Activated CD8-positive, alpha-beta memory T cell treated with anti-CD3 and anti-CD28 coated beads, Interleukin-2, amount 50 U/mL, for 24 hours (primary cell): ENCODE measurements around the gene KCNAB2.

Experiments
- DNase-seq: peaks from one replicate; pipeline ENCODE4 v3.0.0-alpha.2; 2020; ENCODE audit errors: extremely low read depth

Gene KCNAB2

DNA sequence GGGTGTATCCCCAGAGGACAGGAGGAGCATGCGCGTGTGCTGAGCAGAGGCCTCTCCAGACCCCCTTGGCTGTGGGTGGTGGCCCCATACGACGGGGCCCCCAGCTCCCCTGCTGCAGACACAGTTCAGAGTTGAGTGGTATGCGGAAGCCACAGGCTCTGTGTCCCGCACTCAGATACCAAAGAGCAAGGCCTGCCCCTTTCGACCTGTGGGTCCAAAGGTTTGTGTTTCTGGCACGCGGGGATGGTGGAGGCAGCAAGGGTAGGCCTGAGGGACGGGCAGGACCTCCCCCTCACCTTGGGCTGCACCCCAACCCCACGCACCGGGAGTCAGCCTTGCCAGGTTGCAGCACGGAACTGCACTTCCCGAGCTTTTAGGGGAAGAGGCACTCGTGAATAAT, at the start of gene KCNAB2:
Gene KCNAB2 (plus strand): TSS at position 328 of the 400 bp plus-strand sequence. CDS start 5,649 bp downstream, outside the sequence.
- no peak for DNase-seq

DNA sequence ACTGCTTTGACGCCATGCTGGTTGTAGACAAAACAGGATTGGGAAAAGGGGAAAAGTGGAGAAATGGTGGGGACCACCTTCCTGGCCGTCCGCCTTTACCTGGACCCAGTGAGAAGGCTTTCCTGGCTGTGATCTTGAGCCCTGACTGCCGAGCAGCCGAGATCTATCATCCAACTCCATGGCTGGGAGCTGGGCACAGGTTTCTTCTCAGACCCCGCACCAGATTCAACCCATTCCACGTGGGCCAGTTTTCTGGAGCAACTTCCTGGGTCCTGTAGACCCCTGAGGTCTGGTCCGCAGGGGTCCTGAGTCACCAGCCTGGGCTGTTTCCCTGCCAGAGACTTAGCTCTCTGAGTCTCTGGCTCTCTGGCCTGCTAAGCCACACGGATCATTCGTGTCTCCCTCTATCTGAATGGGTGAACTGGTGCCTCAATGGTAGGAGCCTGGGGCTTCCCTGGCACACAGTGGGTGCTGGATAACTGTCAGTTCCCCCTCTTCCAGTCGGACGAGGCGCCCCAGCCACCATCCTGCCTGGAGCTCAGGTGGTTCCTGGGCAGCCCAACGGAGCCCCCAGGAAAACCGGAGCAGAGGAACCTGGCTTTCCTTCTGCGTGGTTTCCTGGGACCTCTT, 48.9 kb upstream of the KCNAB2 start:
- no peak for DNase-seq

- DNase-seq, result no peak
Measured at GRCh38 chr1:5997316-5997715, 48.4 kb upstream of the KCNAB2 start.

GRCh38 chr1:5998051-5998905, 47.4 kb upstream of the KCNAB2 start:
- no peak for DNase-seq

- DNase-seq, result no peak
Measured at GRCh38 chr1:5998906-5999301, 46.8 kb upstream of the KCNAB2 start.

GRCh38 chr1:5999711-6000443, 45.8 kb upstream of the KCNAB2 start:
- DNase-seq, result no peak

DNA sequence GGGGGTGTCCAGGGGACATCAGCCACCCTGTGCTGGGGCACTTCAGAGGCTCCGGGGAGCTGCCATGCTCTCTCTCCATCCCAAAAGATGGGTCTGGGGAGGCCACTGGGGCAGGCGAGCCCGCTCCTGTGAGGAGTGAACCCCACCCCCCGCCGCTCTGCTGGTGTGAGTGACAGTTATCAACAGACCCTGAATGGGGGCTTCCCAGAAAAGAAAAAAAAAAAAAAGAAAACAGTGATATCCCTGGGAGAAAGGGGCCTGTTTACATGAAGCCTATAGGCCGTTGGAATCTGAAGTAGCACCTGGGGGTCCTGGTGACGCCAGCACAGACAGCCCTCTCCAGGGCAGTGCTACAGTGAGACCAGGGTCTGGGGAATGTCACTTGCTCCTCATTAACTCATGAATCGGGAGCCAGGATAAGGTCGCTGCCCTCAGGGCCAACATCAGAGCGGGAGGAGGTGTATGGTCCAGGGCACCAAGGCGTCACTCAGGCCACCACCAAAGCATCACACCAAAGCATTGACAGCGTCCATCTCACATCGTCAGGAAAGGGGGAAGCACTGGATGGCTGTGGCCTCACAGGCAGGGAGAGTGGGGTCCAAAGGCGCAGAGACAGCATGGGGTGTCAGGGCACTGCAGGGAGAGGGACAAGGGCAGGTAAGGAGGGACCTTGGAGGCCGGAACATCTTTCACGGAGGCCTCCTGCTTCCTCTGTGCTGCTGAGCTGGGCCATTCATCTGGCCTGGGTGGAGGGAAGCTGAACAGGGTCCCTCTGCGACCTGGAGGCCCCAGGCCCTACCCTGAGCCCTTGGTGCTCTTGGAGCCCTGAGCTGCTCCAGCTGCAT, 45.0 kb upstream of the KCNAB2 start:
- DNase-seq, result no peak

DNA sequence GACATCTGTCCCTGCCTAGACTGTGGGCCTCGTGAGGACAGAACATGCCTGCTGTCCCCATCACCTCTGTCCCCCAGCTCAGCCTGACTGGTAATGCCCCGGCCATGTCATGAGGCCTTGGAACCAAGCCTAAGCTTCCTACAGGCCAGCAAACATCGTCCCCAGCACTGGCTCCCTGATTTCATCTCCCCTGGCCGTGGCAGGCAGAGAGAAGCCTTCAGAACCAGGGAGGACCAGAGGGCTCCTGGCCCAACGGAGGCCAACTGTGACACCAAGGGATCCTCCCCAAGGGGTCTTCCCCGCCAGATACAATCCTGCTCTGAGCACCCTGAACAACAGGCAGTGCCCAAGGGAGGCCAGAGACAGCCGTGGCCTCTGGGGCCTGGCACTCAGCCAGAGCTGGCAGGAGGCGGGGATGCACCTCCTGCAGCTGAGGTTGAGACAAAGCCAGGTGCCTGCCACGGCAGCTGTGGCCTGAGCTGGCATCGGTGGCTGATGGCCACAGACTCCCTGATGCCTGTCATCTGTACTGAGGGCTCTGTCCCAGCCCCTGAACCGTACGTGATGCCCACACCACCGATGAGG, 43.6 kb upstream of the KCNAB2 start:
- DNase-seq, result no peak

DNA sequence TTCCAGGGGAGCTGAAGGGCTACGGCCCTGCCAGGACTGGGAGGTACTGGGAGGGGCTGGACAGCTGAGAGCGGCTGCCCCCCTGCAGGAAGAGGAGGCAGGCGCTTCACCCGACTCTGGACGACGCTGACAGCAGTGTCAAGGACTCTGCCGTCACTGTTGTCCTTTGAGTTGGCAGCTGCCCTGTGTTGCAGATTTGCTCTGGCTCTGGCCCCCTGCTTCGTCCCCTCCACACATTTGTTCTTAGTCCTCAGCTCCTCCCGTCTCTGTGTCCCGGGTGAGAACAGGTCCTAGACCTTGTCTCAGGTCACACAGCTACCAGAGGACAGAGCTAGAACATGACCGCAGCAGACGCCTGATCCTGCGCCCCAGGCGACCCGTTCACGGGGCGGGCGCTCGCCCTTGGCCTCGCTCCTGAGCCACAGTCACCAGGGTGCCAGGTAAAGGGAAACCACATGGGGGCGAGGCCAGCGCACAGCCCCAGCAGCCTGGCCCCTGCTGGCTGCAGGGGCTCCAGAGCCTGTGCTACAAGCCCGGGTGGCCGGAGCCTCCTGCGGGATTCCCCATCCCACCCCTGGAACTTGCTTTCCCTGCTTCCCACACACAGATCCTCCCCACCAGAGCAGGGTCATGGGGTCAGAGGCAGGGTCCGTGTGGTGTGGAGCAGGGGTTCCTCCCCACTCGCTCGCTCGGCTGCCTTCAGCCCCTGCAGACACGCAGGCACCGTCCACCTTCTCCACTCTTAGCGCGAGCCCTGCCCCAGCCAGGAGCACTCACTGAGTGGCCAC, 42.8 kb upstream of the KCNAB2 start:
- DNase-seq, result no peak

DNA sequence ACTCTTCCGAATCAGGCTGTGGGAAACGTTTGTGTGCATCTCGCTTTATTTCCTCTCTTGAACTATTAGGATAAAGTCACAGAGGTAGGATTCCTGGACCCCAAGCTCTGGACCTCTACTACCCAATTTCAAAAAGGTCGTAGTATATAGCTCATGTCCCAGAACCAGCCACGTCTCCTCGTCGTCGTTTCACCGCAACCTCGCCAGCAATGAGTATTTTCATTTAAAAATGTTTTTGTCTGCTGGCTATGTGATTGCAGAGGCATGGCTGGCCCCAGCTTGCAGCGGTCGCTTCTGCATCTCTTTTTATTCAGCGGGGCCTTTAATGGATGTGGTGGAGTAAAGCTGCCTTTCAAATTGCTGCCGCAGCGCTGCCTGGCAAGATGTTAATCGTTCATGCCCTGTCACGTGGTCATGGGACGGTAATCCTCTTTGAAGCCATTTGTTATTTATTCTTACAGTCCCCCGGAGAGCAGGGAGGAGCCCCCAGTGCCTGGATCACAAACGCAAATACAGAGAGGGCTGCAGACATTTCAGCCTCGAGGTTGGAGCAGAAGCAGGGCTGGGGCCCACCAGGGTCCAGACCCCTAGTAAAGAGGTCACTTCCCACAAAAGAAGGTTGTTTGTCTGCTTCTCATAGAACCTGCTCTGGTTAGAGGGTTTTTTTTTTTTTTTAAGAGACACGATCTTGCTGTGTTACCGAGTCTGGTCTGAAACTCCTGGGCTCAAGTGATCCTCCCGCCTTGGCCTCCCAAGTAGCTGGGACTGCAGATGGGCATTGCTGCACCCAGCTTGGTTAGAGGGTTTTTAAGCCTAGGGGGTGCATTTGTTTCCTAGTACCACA, 41.9 kb upstream of the KCNAB2 start:
- DNase-seq, result no peak

GRCh38 chr1:6004412-6005123, 41.1 kb upstream of the KCNAB2 start:
- no peak for DNase-seq

DNA sequence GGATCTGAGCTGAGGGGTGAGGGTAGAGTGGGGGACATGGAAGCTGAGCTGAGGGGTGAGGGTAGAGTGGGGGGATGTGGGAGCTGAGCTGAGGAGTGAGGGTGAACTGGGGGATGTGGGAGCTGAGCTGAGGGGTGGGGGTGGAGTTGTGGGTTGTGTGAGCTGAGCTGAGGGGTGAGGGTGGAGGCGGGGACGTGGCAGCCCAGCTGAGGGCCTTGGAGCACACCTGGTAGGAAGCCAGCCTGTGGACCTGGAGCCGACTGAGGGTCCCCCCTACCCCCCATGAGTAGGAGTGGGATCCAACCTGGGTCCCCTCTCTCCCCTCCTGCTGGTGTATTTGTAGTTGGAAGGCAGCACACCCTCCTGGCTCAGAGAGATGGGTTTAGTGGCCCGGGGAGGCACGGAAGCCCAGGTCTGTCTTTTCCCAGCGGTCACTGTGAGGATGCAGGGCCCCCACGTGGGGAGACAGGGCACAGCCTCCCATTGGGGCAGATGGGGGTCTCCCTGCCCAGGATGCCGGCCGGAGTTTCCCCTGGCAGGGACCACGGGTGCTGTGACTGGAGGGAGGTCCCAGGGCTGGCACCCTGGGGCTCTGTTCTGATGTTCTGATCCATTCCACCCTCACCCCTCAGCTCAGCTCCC, 40.3 kb upstream of the KCNAB2 start:
- no peak for DNase-seq

DNA sequence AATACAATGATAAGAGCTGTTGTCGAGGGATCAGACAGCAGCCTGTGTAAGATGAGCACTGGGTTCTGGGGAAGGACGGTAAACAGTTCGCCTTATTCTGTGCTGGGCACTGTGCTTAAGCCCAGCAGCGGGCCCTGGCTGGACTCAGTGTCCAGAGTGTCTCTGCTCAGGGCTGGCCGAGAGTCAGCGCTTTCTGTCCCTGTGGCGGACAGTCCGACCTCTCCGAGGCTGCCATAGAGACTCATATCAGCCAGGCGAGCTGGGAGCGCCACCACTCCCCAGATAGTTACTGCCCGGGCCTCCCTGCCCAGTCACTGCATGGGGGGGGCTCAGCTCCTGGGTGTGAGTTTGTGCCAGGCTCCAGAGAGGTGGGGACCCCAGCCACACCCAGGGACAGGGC, 38.8 kb upstream of the KCNAB2 start:
- DNase-seq, result no peak

GRCh38 chr1:6007318-6008083, 38.2 kb upstream of the KCNAB2 start:
- DNase-seq, result no peak

GRCh38 chr1:6008084-6008415, 37.6 kb upstream of the KCNAB2 start:
- no peak for DNase-seq

GRCh38 chr1:6008696-6009095, 37.0 kb upstream of the KCNAB2 start:
- no peak for DNase-seq

DNA sequence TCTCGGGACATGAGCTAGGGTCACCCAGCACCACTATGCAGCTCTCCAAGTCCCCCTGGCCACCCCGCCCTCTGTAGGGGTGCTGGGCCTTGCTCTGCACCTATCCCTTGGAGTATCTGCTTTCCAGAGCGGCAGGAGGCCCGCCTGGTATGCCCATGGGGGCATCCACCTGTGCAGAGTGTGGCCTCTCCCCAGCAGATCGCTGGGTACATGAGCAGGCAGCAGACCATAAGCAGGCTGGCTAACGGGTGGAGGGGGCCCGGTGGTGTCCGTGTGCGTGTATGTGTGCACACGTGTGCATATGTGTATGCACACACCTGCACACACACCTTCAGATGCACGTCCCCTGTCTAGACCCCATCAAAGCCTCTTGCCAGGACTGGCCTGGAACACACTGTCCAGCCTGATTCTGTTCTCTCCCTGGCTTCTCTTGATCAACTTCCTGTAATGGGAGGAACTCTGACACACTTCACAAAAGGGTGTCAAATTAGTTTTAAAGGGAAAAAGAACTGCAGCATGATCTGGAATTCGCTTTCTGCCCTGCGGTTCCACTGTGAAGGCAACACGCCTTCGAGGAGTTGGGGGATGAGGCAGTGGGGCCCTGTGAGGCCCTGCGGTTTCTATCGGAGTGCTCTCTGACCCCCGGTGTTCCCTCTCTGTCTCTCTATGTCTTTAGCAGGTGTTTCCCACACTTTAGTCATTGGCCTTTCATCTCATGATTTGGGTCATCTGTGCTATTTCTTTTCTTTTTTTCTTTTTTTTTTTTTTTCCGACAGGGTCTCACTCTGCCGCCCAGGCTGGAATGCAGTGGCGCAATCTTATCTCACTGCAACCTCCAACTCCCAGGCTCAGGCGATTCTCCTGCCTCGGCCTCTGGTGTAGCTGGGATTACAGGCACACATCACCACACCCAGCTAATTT, 36.3 kb upstream of the KCNAB2 start:
- DNase-seq, result no peak
